HCT116 (cell line): Measurements from ENCODE around the gene KYNU. TPM values are rescaled to one million over a fixed set of nuclear protein-coding genes. Genes with fewer than 3 reads are reported as not detected.

ENCODE experiments used
- ATAC-seq: fragments of 200-7000 bp; cut with Tn5 transposase; 2 replicates; pipeline ENCODE4 v1.9.1; 2020; ENCODE audit warnings: mild to moderate bottlenecking, moderate library complexity
- BruUV-seq: library from RNA; stranded (reverse); fragments of 400-500 nt; replicated peaks from 2 replicates; lab custom pipeline; 2021; lab: Mats Ljungman, UMichigan
- CTCF ChIA-PET: fragments of 300-600 bp; sonication (Branson Sonifier 250); formaldehyde crosslinking; loops from one replicate; lab custom pipeline; 2021; ENCODE audit warnings: antibody characterized with exemption; lab: Charles Lee
- POLR2A ChIA-PET: fragments of 300-600, 350-600 bp; sonication (Branson Sonifier 250); formaldehyde crosslinking; loops from one replicate; lab custom pipeline; 2021; ENCODE audit warnings: antibody characterized with exemption; lab: Charles Lee
- RAD21 ChIA-PET, 2 experiments: fragments of 300-600 bp; sonication (Branson Sonifier 250); formaldehyde crosslinking; loops; one replicate each; lab custom pipeline; 2023; ENCODE audit warnings: low total read pairs in 2 of 2; ENCODE audit not compliant: uncharacterized antibody in 2 of 2, unreplicated experiment in 2 of 2, low non-redundant PET in 1 of 2; lab: Charles Lee
- DNase-seq: peaks from one replicate; pipeline ENCODE4 v3.0.0-alpha.2; 2010; ENCODE audit warnings: low read depth, low spot score
- H2AFZ ChIP-seq: fragments of 200-600 bp; shearing (Covaris generic), sonication (generic); 2 replicates; pipeline ENCODE4 v1.6.1; 2017; ENCODE audit warnings: low read depth, mixed run types, mixed read lengths, antibody characterized with exemption, low read length; ENCODE audit not compliant: poor library complexity, severe bottlenecking
- H3K27ac ChIP-seq: 2 replicates; pipeline ENCODE4 v1.5.1; 2012; ENCODE audit warnings: low read depth, low read length
- H3K27me3 ChIP-seq: fragments of 200-600 bp; sonication (generic); 2 replicates; pipeline ENCODE4 v1.6.1; 2016; ENCODE audit warnings: mixed run types, low read length, mixed read lengths; ENCODE audit not compliant: insufficient read depth
- H3K36me3 ChIP-seq, 2 experiments: fragments of 200-500 bp in 1 of 2; fragments of 200-600 bp in 1 of 2; sonication (Bioruptor generic) in 1 of 2; sonication (generic) in 1 of 2; 2 replicates each; pipeline versions ENCODE4 v1.5.1 to v1.6.1; 2014 to 2016; ENCODE audit warnings: low read length in 2 of 2, inconsistent platforms in 1 of 2, mixed read lengths in 1 of 2, mixed run types in 1 of 2; ENCODE audit not compliant: insufficient read depth in 2 of 2, control insufficient read depth in 1 of 2
- H3K4me1 ChIP-seq, 2 experiments: fragments of 200-600 bp in 1 of 2; sonication (generic) in 1 of 2; 2 replicates each; pipeline versions ENCODE4 v1.5.1 to v1.6.1; 2012 to 2017; ENCODE audit warnings: low read length in 2 of 2, inconsistent platforms in 1 of 2, mild to moderate bottlenecking in 1 of 2, mixed read lengths in 1 of 2, mixed run types in 1 of 2, moderate library complexity in 1 of 2; ENCODE audit not compliant: insufficient read depth in 2 of 2, control insufficient read depth in 1 of 2
- H3K4me2 ChIP-seq: fragments of 200-600 bp; sonication (generic); 2 replicates; pipeline ENCODE4 v1.6.1; 2017; ENCODE audit warnings: mixed run types, low read length, mixed read lengths
- H3K4me3 ChIP-seq, 2 experiments: fragments of 200-600 bp in 1 of 2; sonication (generic) in 1 of 2; replicated peaks in 1 of 2; 2 replicates each; pipeline ENCODE4 v1.5.1; 2011 to 2016; ENCODE audit warnings: low read length in 2 of 2, control low read depth in 1 of 2, low read depth in 1 of 2, mild to moderate bottlenecking in 1 of 2, mixed read lengths in 1 of 2, mixed run types in 1 of 2
- H3K79me2 ChIP-seq: fragments of 200-600 bp; sonication (generic); 2 replicates; pipeline ENCODE4 v1.6.1; 2017; ENCODE audit warnings: mild to moderate bottlenecking, mixed run types, low read length, moderate library complexity, mixed read lengths; ENCODE audit not compliant: insufficient read depth
- H3K9ac ChIP-seq: fragments of 200-600 bp; sonication (generic); 2 replicates; pipeline ENCODE4 v1.6.1; 2016; ENCODE audit warnings: low read length, mixed read lengths
- H3K9me2 ChIP-seq: fragments of 200-600 bp; sonication (generic), shearing (Covaris generic); 2 replicates; pipeline ENCODE4 v1.6.1; 2017; ENCODE audit warnings: mixed run types, mild to moderate bottlenecking, moderate library complexity; ENCODE audit not compliant: insufficient read depth
- H3K9me3 ChIP-seq, 2 experiments: fragments of 200-500 bp in 1 of 2; fragments of 200-600 bp in 1 of 2; sonication (Bioruptor generic) in 1 of 2; sonication (generic) in 1 of 2; 2 replicates each; pipeline ENCODE4 v1.6.1; 2014 to 2017; ENCODE audit warnings: low read length in 2 of 2, mixed read lengths in 2 of 2, inconsistent platforms in 1 of 2, low read depth in 1 of 2, mild to moderate bottlenecking in 1 of 2, mixed run types in 1 of 2, moderate library complexity in 1 of 2; ENCODE audit not compliant: control insufficient read depth in 1 of 2, insufficient read depth in 1 of 2
- H4K20me1 ChIP-seq: fragments of 200-600 bp; sonication (generic), shearing (Covaris generic); 2 replicates; pipeline ENCODE4 v1.6.1; 2017; ENCODE audit warnings: mixed run types, mild to moderate bottlenecking, moderate library complexity; ENCODE audit not compliant: insufficient read depth
- CBX3 ChIP-seq: IDR thresholded peaks from 2 replicates; pipeline ENCODE4 v1.6.1; 2012; ENCODE audit warnings: low read depth
- CEBPB ChIP-seq: IDR thresholded peaks from 2 replicates; pipeline ENCODE4 v1.6.1; 2012; ENCODE audit warnings: low read depth
- EGR1 ChIP-seq: IDR thresholded peaks from 2 replicates; pipeline ENCODE4 v1.6.1; 2012; ENCODE audit warnings: low read depth
- ELF1 ChIP-seq: IDR thresholded peaks from 2 replicates; pipeline ENCODE4 v1.6.1; 2012; ENCODE audit warnings: low read depth, borderline replicate concordance
- EZH2phosphoT487 ChIP-seq: fragments of 200-600 bp; IDR thresholded peaks from 2 replicates; pipeline ENCODE4 v1.6.1; 2018; ENCODE audit warnings: antibody characterized with exemption, borderline replicate concordance
- FOSL1 ChIP-seq: IDR thresholded peaks from 2 replicates; pipeline ENCODE4 v1.6.1; 2012; ENCODE audit warnings: low read depth
- JUND ChIP-seq: IDR thresholded peaks from 2 replicates; pipeline ENCODE4 v1.6.1; 2012
- POLR2A ChIP-seq: IDR thresholded peaks from 2 replicates; pipeline ENCODE4 v1.7.0; 2011; ENCODE audit warnings: borderline replicate concordance; ENCODE audit not compliant: insufficient read depth, insufficient read length; ENCODE audit errors: extremely low read depth
- RAD21 ChIP-seq: IDR thresholded peaks from 2 replicates; pipeline ENCODE4 v1.6.1; 2012; ENCODE audit warnings: low read depth, mild to moderate bottlenecking
- SIN3A ChIP-seq: IDR thresholded peaks from 2 replicates; pipeline ENCODE4 v1.6.1; 2012; ENCODE audit warnings: low read depth
- SP1 ChIP-seq: IDR thresholded peaks from 2 replicates; pipeline ENCODE4 v1.6.1; 2012; ENCODE audit warnings: low read depth
- YY1 ChIP-seq: IDR thresholded peaks from 2 replicates; pipeline ENCODE4 v1.6.1; 2011; ENCODE audit warnings: low read length, low read depth, moderate library complexity, mild to moderate bottlenecking; ENCODE audit not compliant: insufficient replicate concordance; ENCODE audit errors: extremely low read depth
- ZFX ChIP-seq: fragments of 450-650 bp; IDR thresholded peaks from 2 replicates; pipeline ENCODE4 v1.6.1; 2017
- intact Hi-C: fragments of 100-400 bp; cut with micrococcal nuclease; formaldehyde crosslinking; loops from 2 replicates; pipeline ENCODE4 v1.10.0; 2022
- total RNA-seq: library from RNA; stranded (reverse); gene quantifications from one replicate; pipeline ENCODE4 v1.2.1, GENCODE V29; 2021; ENCODE audit not compliant: unreplicated experiment
- TF ChIP-seq, protein P1 (sequence below), 3 experiments: fragments of 200-600 bp in 1 of 3; sonication (generic) in 1 of 3; IDR thresholded peaks in 2 of 3; conservative IDR thresholded peaks in 1 of 3; 2 replicates each; pipeline ENCODE4 v1.5.1; 2012 to 2017; ENCODE audit warnings: low read depth in 2 of 3, low read length in 2 of 3, antibody characterized with exemption in 1 of 3, borderline replicate concordance in 1 of 3, control low read depth in 1 of 3, mild to moderate bottlenecking in 1 of 3, mixed read lengths in 1 of 3, mixed run types in 1 of 3, moderate library complexity in 1 of 3; ENCODE audit not compliant: insufficient read depth in 1 of 3
- TF ChIP-seq, protein P2 (sequence below): IDR thresholded peaks from 2 replicates; pipeline ENCODE4 v1.6.1; 2012
- TF ChIP-seq, protein P3 (sequence below): IDR thresholded peaks from 2 replicates; pipeline ENCODE4 v1.6.1; 2011; ENCODE audit warnings: mild to moderate bottlenecking, low read length, moderate library complexity; ENCODE audit not compliant: insufficient replicate concordance; ENCODE audit errors: extremely low read depth
- TF ChIP-seq, protein P4 (sequence below): IDR thresholded peaks from 2 replicates; pipeline ENCODE4 v1.6.1; 2012; ENCODE audit warnings: low read depth

Gene KYNU
- total RNA-seq, 1 experiment from 2014 or later, result 0.22 TPM

DNA sequence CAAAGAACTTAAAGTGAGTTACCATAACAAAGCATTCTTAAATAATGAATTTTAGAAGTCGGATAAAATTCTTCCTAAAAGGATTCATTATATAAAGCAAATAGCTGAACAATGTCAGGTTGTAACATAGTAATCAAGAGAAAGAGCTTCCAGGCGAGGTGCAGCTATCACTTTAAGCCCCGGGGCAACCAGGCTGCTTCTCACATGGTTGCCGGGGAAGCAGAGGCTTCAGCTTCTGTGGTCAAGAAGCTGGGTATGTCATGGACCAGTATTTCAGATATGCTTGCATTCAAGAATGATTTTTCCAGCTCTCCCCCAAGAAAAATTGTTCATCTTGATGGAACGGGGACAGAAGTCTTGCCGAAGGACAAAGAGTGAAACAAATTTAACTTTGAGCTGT is 23.6 kb upstream of the KYNU start:
- ChIA-PET RAD21 (no interaction called here), POLR2A (no interaction called here), CTCF (no interaction called here)
- Histone ChIP-seq H3K9me2 (no peaks in the 10 kb centered on the region), H3K9ac (no peak overlapping the region), H3K79me2 (no peaks in the 10 kb centered on the region), H3K4me2 (no peak overlapping the region), H3K9me3 (no peaks in the 10 kb centered on the region), H3K27me3 (no peaks in the 10 kb centered on the region), H4K20me1 (no peaks in the 10 kb centered on the region), H3K27ac (no peak overlapping the region), H2AFZ (no peak overlapping the region), H3K36me3 (no peaks in the 10 kb centered on the region), H3K4me3 (no peak overlapping the region), H3K4me1 (no peaks in the 10 kb centered on the region)
- BruUV-seq, result no TSS peak
- DNase-seq, result no peak
- TF ChIP-seq EZH2phosphoT487 (no peak), SP1 (no peak), JUND (no peak), ZFX (no peak), YY1 (no peak), EGR1 (no peak), POLR2A (no peak), RAD21 (no peak), FOSL1 (no peak), CEBPB (no peak), CBX3 (no peak), ELF1 (no peak), SIN3A (no peak)
- TF ChIP-seq, protein P1, sequence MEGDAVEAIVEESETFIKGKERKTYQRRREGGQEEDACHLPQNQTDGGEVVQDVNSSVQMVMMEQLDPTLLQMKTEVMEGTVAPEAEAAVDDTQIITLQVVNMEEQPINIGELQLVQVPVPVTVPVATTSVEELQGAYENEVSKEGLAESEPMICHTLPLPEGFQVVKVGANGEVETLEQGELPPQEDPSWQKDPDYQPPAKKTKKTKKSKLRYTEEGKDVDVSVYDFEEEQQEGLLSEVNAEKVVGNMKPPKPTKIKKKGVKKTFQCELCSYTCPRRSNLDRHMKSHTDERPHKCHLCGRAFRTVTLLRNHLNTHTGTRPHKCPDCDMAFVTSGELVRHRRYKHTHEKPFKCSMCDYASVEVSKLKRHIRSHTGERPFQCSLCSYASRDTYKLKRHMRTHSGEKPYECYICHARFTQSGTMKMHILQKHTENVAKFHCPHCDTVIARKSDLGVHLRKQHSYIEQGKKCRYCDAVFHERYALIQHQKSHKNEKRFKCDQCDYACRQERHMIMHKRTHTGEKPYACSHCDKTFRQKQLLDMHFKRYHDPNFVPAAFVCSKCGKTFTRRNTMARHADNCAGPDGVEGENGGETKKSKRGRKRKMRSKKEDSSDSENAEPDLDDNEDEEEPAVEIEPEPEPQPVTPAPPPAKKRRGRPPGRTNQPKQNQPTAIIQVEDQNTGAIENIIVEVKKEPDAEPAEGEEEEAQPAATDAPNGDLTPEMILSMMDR (IDR thresholded peaks at IDR 0.05 in 2 of 3, conservative IDR thresholded peaks at IDR 0.05 in 1 of 3; ENCODE audit: borderline replicate concordance in 1 of 3, insufficient read depth in 1 of 3, low read depth in 2 of 3, low read length in 2 of 3), result no peak
- TF ChIP-seq, protein P2, sequence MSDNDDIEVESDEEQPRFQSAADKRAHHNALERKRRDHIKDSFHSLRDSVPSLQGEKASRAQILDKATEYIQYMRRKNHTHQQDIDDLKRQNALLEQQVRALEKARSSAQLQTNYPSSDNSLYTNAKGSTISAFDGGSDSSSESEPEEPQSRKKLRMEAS, result no peak
- TF ChIP-seq, protein P3, sequence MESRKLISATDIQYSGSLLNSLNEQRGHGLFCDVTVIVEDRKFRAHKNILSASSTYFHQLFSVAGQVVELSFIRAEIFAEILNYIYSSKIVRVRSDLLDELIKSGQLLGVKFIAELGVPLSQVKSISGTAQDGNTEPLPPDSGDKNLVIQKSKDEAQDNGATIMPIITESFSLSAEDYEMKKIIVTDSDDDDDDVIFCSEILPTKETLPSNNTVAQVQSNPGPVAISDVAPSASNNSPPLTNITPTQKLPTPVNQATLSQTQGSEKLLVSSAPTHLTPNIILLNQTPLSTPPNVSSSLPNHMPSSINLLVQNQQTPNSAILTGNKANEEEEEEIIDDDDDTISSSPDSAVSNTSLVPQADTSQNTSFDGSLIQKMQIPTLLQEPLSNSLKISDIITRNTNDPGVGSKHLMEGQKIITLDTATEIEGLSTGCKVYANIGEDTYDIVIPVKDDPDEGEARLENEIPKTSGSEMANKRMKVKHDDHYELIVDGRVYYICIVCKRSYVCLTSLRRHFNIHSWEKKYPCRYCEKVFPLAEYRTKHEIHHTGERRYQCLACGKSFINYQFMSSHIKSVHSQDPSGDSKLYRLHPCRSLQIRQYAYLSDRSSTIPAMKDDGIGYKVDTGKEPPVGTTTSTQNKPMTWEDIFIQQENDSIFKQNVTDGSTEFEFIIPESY, result no peak
- TF ChIP-seq, protein P4, sequence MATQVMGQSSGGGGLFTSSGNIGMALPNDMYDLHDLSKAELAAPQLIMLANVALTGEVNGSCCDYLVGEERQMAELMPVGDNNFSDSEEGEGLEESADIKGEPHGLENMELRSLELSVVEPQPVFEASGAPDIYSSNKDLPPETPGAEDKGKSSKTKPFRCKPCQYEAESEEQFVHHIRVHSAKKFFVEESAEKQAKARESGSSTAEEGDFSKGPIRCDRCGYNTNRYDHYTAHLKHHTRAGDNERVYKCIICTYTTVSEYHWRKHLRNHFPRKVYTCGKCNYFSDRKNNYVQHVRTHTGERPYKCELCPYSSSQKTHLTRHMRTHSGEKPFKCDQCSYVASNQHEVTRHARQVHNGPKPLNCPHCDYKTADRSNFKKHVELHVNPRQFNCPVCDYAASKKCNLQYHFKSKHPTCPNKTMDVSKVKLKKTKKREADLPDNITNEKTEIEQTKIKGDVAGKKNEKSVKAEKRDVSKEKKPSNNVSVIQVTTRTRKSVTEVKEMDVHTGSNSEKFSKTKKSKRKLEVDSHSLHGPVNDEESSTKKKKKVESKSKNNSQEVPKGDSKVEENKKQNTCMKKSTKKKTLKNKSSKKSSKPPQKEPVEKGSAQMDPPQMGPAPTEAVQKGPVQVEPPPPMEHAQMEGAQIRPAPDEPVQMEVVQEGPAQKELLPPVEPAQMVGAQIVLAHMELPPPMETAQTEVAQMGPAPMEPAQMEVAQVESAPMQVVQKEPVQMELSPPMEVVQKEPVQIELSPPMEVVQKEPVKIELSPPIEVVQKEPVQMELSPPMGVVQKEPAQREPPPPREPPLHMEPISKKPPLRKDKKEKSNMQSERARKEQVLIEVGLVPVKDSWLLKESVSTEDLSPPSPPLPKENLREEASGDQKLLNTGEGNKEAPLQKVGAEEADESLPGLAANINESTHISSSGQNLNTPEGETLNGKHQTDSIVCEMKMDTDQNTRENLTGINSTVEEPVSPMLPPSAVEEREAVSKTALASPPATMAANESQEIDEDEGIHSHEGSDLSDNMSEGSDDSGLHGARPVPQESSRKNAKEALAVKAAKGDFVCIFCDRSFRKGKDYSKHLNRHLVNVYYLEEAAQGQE, result no peak
- intact Hi-C loops, result no loop called here
- ATAC-seq, result no peak
